GM12878 (cell line): Measurements from ENCODE around the gene PPIP5K1. TPM values are rescaled to one million over a fixed set of nuclear protein-coding genes. Genes with fewer than 3 reads are reported as not detected.

Source experiments
- ATAC-seq: fragments of 200-7000 bp; cut with Tn5 transposase; 3 replicates; pipeline ENCODE4 v1.9.1; 2020; ENCODE audit warnings: mild to moderate bottlenecking, moderate library complexity
- BruUV-seq: library from RNA; stranded (reverse); fragments of 400-500 nt; replicated peaks from 2 replicates; lab custom pipeline; 2021; lab: Mats Ljungman, UMichigan
- CTCF ChIA-PET: fragments of 300-600 bp; sonication (Branson Sonifier 250); formaldehyde crosslinking; extraction: SDS; loops from one replicate; lab custom pipeline; 2021; ENCODE audit warnings: inconsistent platforms; lab: Yijun Ruan, JAX
- POLR2A ChIA-PET: fragments of 350-600 bp; formaldehyde crosslinking; extraction: SDS; loops from one replicate; lab custom pipeline; 2021; ENCODE audit warnings: inconsistent platforms; lab: Charles Lee
- RAD21 ChIA-PET: fragments of 300-600 bp; sonication (Branson Sonifier 250); formaldehyde crosslinking; loops from one replicate; lab custom pipeline; 2023; ENCODE audit warnings: antibody characterized with exemption; ENCODE audit not compliant: unreplicated experiment; lab: Charles Lee
- SMC1A ChIA-PET: fragments of 300-600 bp; sonication (Branson Sonifier 250); formaldehyde crosslinking; loops from one replicate; lab custom pipeline; 2023; ENCODE audit not compliant: unreplicated experiment, uncharacterized antibody; lab: Charles Lee
- DNase-seq: peaks from one replicate; pipeline ENCODE4 v3.0.0-alpha.2; 2011; ENCODE audit warnings: low read depth, low spot score
- FAIRE-seq: peaks from 3 replicates; lab custom pipeline; 2011; peaks lifted over from hg19 to GRCh38; lab: Jason Lieb, UNC
- H2AFZ ChIP-seq: 2 replicates; pipeline ENCODE4 v1.6.0; 2011; ENCODE audit warnings: low read depth, low read length, control low read depth; ENCODE audit not compliant: control insufficient read depth
- H3K27ac ChIP-seq: 2 replicates; pipeline ENCODE4 v1.5.1; 2011; ENCODE audit warnings: control low read depth; ENCODE audit not compliant: control insufficient read depth, insufficient read depth
- H3K27me3 ChIP-seq, 2 experiments: replicated peaks in 1 of 2; 2 replicates each; pipeline versions ENCODE4 v1.6.0 to v1.6.1; 2011; ENCODE audit warnings: low read length in 1 of 2; ENCODE audit not compliant: control insufficient read depth in 2 of 2, insufficient read depth in 2 of 2
- H3K36me3 ChIP-seq, 2 experiments: 2 replicates each; pipeline ENCODE4 v1.5.1; 2011; ENCODE audit warnings: low read length in 1 of 2; ENCODE audit not compliant: control insufficient read depth in 2 of 2, insufficient read depth in 2 of 2
- H3K4me1 ChIP-seq: 2 replicates; pipeline ENCODE4 v1.6.1; 2011; ENCODE audit warnings: mild to moderate bottlenecking, low read length, moderate library complexity, mixed read lengths; ENCODE audit not compliant: control insufficient read depth, insufficient read depth
- H3K4me2 ChIP-seq: 2 replicates; pipeline ENCODE4 v1.6.0; 2011; ENCODE audit warnings: control low read depth; ENCODE audit not compliant: control insufficient read depth, insufficient read depth
- H3K4me3 ChIP-seq: fragments of 200-600 bp; sonication (generic); 2 replicates; pipeline ENCODE4 v1.5.1; 2016
- H3K79me2 ChIP-seq: 2 replicates; pipeline ENCODE4 v1.6.0; 2011; ENCODE audit warnings: low read length; ENCODE audit not compliant: control insufficient read depth, insufficient read depth
- H3K9ac ChIP-seq: 2 replicates; pipeline ENCODE4 v1.8.0; 2011; ENCODE audit warnings: low read length, control low read depth, mixed read lengths; ENCODE audit not compliant: control insufficient read depth, insufficient read depth
- H3K9me3 ChIP-seq: replicated peaks from 3 replicates; pipeline ENCODE4 v1.5.1; 2011; ENCODE audit warnings: mild to moderate bottlenecking, low read length; ENCODE audit not compliant: control insufficient read depth, insufficient read depth
- H4K20me1 ChIP-seq: 2 replicates; pipeline ENCODE4 v1.6.0; 2011; ENCODE audit not compliant: control insufficient read depth, insufficient read depth
- BMI1 ChIP-seq: fragments of 450-650 bp; IDR thresholded peaks from 2 replicates; pipeline ENCODE4 v1.6.1; 2016; ENCODE audit warnings: mild to moderate bottlenecking, moderate library complexity, borderline replicate concordance
- CEBPB ChIP-seq, 2 experiments: fragments of 150-350 bp in 1 of 2; IDR thresholded peaks; 2 replicates each; pipeline ENCODE4 v1.6.1; 2012 to 2014; ENCODE audit warnings: low read depth in 2 of 2, low read length in 2 of 2, borderline replicate concordance in 1 of 2, inconsistent platforms in 1 of 2
- ETV6 ChIP-seq, 2 experiments: fragments of 450-650 bp in 1 of 2; IDR thresholded peaks in 1 of 2; conservative IDR thresholded peaks in 1 of 2; 2 replicates each; pipeline ENCODE4 v1.6.1; 2014; ENCODE audit warnings: antibody characterized with exemption in 1 of 2, borderline replicate concordance in 1 of 2, low read depth in 1 of 2, mild to moderate bottlenecking in 1 of 2, moderate library complexity in 1 of 2
- KLF5 ChIP-seq: fragments of 450-650 bp; IDR thresholded peaks from 2 replicates; pipeline ENCODE4 v1.6.1; 2014; ENCODE audit warnings: mild to moderate bottlenecking; ENCODE audit not compliant: partially characterized antibody
- RBBP5 ChIP-seq: fragments of 200-600 bp; sonication (generic); conservative IDR thresholded peaks from 2 replicates; pipeline ENCODE4 v1.6.1; 2016
- RFX5 ChIP-seq: IDR thresholded peaks from 2 replicates; pipeline ENCODE4 v1.6.1; 2011; ENCODE audit warnings: low read depth, low read length, improper control_type of control experiment
- SIX5 ChIP-seq: IDR thresholded peaks from 2 replicates; pipeline ENCODE4 v1.6.1; 2011; ENCODE audit warnings: mild to moderate bottlenecking, low read depth, low read length, moderate library complexity; ENCODE audit not compliant: severe bottlenecking
- SRF ChIP-seq, 2 experiments: IDR thresholded peaks; 2 replicates each; pipeline ENCODE4 v1.6.1; 2011; ENCODE audit warnings: low read depth in 2 of 2, low read length in 2 of 2, mild to moderate bottlenecking in 1 of 2, moderate library complexity in 1 of 2
- STAT3 ChIP-seq: IDR thresholded peaks from 2 replicates; pipeline ENCODE4 v1.6.1; 2011; ENCODE audit warnings: low read depth, low read length, improper control_type of control experiment
- ZBED1 ChIP-seq: IDR thresholded peaks from 2 replicates; pipeline ENCODE4 v1.6.1; 2016; ENCODE audit warnings: borderline replicate concordance
- WGBS: methylation state at CpG from one replicate; pipeline ENCODE4 v1.1.6; 2016; ENCODE audit warnings: low lambda C conversion rate; ENCODE audit not compliant: insufficient replicate concordance, insufficient coverage; ENCODE audit errors: missing lambda C conversion rate; 5-methylcytosine and 5-hydroxymethylcytosine counted together
- in situ Hi-C: fragments of 300-500 bp; cut with MboI; formaldehyde crosslinking; loops from 9 replicates; pipeline ENCODE4 v1.14.3; 2018; ENCODE audit warnings: mixed read lengths
- intact Hi-C: fragments of 100-400 bp; cut with micrococcal nuclease; formaldehyde crosslinking; loops from one replicate; pipeline ENCODE4 v1.14.2; 2022; ENCODE audit not compliant: unreplicated experiment
- polyA plus RNA-seq, 11 experiments: library from polyadenylated mRNA; depleted of rRNA in 4 of 11; unstranded in 6 of 11; stranded (reverse) in 5 of 11; fragments of >200 nt; fragmentation: Nextera tagmentation in 4 of 11; fragmentation: Illumina TruSeq in 1 of 11; extraction: Ambion mirVana in 4 of 11; extraction: Trizol in 1 of 11; gene quantifications; 1 replicate in 1 of 11; 2 replicates in 10 of 11; pipeline versions ENCODE4 v1.2.1 to v1.2.3, GENCODE V29; 2011 to 2016; ENCODE audit warnings: inconsistent platforms in 2 of 11, missing spikeins in 2 of 11, low read depth in 1 of 11
- total RNA-seq, 4 experiments: library from RNA; depleted of rRNA in 3 of 4; stranded (reverse); fragments of >200 nt in 3 of 4; fragmentation: Illumina TruSeq in 1 of 4; extraction: Trizol in 1 of 4; gene quantifications; 2 replicates each; pipeline versions ENCODE4 v1.2.1 to v1.2.3, GENCODE V29; 2013 to 2021
- TF ChIP-seq, protein P1 (sequence below): IDR thresholded peaks from 2 replicates; pipeline ENCODE4 v1.6.1; 2012; ENCODE audit warnings: low read length, inconsistent platforms
- TF ChIP-seq, protein P2 (sequence below): IDR thresholded peaks from 2 replicates; pipeline ENCODE4 v1.6.1; 2011; ENCODE audit warnings: mild to moderate bottlenecking, low read depth, low read length, moderate library complexity; ENCODE audit not compliant: insufficient replicate concordance
- TF ChIP-seq, protein P3 (sequence below): IDR thresholded peaks from 2 replicates; pipeline ENCODE4 v1.6.1; 2012; ENCODE audit warnings: low read depth, low read length, improper control_type of control experiment
- TF ChIP-seq, protein P4 (sequence below): fragments of 450-650 bp; IDR thresholded peaks from 2 replicates; pipeline ENCODE4 v1.6.1; 2016; ENCODE audit warnings: mild to moderate bottlenecking, moderate library complexity, borderline replicate concordance

Gene PPIP5K1
- total and polyA plus RNA-seq, 10 of the 15 experiments (the other 5 are each of a cell fraction or from before 2014, with no cell fraction given), result 2.5 to 54.4 (median 19.4) TPM

DNA sequence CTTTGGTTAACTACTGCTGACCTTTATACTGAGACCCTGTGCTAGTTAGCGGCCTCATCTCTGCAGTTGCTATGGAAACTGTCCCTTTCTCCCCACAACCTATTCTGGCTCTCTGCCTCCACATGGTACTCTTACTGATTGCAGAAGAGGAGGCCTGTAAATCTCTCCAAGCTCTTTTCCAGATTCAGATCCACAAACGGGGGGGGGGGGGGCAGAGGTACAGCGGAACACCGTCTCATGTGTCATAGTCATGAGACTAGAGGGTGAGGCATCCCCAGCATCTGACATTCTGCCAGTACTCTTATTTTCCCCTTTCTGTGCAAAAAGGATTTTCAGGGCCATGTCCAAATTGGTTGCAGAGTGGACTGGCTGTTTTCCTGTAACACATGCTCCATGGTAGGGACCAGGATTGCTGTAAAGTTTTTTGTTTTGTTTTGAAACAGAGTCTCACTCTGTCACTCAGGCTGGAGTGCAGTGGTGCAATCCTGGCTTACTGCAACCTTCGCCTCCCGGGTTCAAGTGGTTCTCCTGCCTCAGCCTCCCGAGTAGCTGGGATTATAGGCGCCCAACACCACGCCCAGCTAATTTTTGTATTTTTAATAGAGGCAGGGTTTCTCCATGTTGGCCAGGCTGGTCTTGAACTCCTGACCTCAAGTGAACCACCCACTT lies 80.9 kb downstream of the PPIP5K1 start (continued):
- TF ChIP-seq BMI1, result no peak
- TF ChIP-seq, protein P1, sequence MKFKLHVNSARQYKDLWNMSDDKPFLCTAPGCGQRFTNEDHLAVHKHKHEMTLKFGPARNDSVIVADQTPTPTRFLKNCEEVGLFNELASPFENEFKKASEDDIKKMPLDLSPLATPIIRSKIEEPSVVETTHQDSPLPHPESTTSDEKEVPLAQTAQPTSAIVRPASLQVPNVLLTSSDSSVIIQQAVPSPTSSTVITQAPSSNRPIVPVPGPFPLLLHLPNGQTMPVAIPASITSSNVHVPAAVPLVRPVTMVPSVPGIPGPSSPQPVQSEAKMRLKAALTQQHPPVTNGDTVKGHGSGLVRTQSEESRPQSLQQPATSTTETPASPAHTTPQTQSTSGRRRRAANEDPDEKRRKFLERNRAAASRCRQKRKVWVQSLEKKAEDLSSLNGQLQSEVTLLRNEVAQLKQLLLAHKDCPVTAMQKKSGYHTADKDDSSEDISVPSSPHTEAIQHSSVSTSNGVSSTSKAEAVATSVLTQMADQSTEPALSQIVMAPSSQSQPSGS, result no peak
- TF ChIP-seq, protein P2, sequence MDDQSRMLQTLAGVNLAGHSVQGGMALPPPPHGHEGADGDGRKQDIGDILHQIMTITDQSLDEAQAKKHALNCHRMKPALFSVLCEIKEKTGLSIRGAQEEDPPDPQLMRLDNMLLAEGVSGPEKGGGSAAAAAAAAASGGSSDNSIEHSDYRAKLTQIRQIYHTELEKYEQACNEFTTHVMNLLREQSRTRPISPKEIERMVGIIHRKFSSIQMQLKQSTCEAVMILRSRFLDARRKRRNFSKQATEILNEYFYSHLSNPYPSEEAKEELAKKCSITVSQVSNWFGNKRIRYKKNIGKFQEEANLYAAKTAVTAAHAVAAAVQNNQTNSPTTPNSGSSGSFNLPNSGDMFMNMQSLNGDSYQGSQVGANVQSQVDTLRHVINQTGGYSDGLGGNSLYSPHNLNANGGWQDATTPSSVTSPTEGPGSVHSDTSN, result no peak

DNA sequence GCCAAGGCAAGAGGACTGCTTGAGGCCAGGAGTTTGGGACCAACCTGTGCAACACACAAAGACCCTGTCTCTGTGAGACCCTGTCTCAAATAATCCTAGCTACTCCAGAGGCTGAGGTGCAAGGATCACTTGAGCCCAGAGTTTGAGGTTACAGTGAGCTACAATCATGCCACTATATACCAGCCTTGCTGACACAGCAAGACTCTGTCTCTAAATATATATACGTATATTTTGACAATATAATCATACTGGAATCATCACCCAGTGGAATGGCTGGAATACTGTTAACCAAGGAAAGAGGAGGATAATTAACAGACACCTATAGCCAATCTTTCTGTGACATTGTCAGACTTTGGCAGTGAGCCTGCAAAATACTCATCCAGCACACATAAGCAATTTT lies 81.6 kb downstream of the PPIP5K1 start:
- no peaks in the 10 kb centered on the region for H3K36me3 ChIP-seq
- H3K27ac ChIP-seq, result no peak overlapping the region
- peaks cover 6% of the 10 kb centered on the region for H3K4me1 ChIP-seq
- no peaks in the 10 kb centered on the region for H4K20me1 ChIP-seq
- no peaks in the 10 kb centered on the region for H3K79me2 ChIP-seq
- in situ Hi-C loops, result no loop called here
- SMC1A ChIA-PET, result no interaction called here
- CTCF ChIA-PET, result interaction anchor here (0.6 to 1.5 kb wide), 2 partner anchors 67 to 656 kb away, joined by 3 to 4 read pairs; no protein-coding TSS in a partner anchor
- POLR2A ChIA-PET, result no interaction called here
- H3K9ac ChIP-seq, result no peak overlapping the region
- peaks cover 0 to 3% of the 10 kb centered on the region in 2 experiments; a peak in 2 of 4 replicates for H3K27me3 ChIP-seq
- no peak overlapping the region for H2AFZ ChIP-seq
- FAIRE-seq (no peak), ATAC-seq (no peak), DNase-seq (no peak)
- 52% methylated on average over 1 of the region's 1 CpG for WGBS
- H3K4me3 ChIP-seq, result no peak overlapping the region
- RAD21 ChIA-PET, result no interaction called here
- H3K9me3 ChIP-seq, result no peaks in the 10 kb centered on the region
- H3K4me2 ChIP-seq, result no peak overlapping the region
- no TSS peak for BruUV-seq
- intact Hi-C loops, result no loop called here
- TF ChIP-seq, protein P3, sequence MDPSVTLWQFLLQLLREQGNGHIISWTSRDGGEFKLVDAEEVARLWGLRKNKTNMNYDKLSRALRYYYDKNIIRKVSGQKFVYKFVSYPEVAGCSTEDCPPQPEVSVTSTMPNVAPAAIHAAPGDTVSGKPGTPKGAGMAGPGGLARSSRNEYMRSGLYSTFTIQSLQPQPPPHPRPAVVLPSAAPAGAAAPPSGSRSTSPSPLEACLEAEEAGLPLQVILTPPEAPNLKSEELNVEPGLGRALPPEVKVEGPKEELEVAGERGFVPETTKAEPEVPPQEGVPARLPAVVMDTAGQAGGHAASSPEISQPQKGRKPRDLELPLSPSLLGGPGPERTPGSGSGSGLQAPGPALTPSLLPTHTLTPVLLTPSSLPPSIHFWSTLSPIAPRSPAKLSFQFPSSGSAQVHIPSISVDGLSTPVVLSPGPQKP, result no peak
- TF ChIP-seq KLF5 (no peak), CEBPB (IDR thresholded peaks at IDR 0.05; ENCODE audit: borderline replicate concordance in 1 of 2, low read depth in 2 of 2, low read length in 2 of 2) (no peak), RBBP5 (no peak), SRF (IDR thresholded peaks at IDR 0.05; ENCODE audit: low read depth in 2 of 2, low read length in 2 of 2) (no peak), RFX5 (no peak), ETV6 (conservative IDR thresholded peaks at IDR 0.05 in 1 of 2, IDR thresholded peaks at IDR 0.05 in 1 of 2; ENCODE audit: borderline replicate concordance in 1 of 2, low read depth in 1 of 2) (no peak), SIX5 (no peak), STAT3 (no peak), ZBED1 (no peak)
- TF ChIP-seq, protein P4, sequence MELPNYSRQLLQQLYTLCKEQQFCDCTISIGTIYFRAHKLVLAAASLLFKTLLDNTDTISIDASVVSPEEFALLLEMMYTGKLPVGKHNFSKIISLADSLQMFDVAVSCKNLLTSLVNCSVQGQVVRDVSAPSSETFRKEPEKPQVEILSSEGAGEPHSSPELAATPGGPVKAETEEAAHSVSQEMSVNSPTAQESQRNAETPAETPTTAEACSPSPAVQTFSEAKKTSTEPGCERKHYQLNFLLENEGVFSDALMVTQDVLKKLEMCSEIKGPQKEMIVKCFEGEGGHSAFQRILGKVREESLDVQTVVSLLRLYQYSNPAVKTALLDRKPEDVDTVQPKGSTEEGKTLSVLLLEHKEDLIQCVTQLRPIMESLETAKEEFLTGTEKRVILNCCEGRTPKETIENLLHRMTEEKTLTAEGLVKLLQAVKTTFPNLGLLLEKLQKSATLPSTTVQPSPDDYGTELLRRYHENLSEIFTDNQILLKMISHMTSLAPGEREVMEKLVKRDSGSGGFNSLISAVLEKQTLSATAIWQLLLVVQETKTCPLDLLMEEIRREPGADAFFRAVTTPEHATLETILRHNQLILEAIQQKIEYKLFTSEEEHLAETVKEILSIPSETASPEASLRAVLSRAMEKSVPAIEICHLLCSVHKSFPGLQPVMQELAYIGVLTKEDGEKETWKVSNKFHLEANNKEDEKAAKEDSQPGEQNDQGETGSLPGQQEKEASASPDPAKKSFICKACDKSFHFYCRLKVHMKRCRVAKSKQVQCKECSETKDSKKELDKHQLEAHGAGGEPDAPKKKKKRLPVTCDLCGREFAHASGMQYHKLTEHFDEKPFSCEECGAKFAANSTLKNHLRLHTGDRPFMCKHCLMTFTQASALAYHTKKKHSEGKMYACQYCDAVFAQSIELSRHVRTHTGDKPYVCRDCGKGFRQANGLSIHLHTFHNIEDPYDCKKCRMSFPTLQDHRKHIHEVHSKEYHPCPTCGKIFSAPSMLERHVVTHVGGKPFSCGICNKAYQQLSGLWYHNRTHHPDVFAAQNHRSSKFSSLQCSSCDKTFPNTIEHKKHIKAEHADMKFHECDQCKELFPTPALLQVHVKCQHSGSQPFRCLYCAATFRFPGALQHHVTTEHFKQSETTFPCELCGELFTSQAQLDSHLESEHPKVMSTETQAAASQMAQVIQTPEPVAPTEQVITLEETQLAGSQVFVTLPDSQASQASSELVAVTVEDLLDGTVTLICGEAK, result no peak
